HG03439 (cell line): Measurements from ENCODE around the gene ABCA6.

Experiments
- ATAC-seq: cut with Tn5 transposase; IDR thresholded peaks from one replicate; pipeline ENCODE4 v1.9.1; 2021; ENCODE audit warnings: mild to moderate bottlenecking, moderate library complexity; ENCODE audit not compliant: unreplicated experiment

Gene ABCA6

GRCh38 chr17:69050999-69051775 is 90.5 kb downstream of the ABCA6 start:
- ATAC-seq, result no peak

- ATAC-seq, result no peak
Observed at GRCh38 chr17:69048634-69049033, 93.1 kb downstream of the ABCA6 start.

DNA sequence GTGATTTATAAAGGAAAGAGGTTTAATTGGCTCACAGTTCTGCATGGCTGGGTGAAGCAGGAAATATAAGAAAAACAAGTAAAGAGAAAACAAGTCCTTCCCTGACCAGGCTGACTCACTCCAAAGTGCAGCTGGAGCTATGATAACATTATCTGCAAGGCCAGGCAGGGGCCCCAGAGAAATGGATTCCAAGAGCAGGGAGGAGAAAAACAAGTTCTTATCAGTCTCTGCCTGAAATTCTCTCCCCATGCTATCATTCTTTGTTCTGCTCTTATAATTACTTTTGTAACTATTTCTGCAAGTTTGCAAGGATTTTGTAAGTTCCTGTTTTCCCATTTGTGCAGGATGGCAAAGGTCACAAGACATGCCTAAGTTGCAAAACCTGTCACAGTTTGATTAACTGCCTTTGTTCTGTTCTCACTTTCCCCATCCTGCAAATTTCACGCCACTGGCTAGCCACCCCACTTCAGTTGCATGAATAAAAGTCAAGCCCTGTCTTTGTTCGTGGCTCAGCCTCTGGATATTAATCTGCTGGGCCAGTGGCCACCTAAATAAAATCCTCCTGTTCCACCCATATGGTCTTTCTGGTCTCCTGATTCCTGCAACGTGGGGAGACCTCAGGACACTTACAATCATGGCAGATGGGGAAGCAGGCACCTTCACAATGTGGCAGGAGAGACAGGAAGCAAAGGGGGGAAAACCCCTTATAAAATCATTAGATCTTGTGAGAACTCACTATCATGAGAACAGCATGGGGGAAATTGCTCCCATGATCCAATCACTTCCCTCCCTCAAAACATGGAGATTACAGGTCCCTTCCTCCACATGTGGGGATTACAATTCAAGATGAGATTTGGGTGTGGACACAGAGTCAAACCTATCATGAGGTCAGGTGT is 94.1 kb downstream of the ABCA6 start:
- no peak for ATAC-seq

GRCh38 chr17:69046121-69046807 is 95.4 kb downstream of the ABCA6 start:
- ATAC-seq, result no peak

DNA sequence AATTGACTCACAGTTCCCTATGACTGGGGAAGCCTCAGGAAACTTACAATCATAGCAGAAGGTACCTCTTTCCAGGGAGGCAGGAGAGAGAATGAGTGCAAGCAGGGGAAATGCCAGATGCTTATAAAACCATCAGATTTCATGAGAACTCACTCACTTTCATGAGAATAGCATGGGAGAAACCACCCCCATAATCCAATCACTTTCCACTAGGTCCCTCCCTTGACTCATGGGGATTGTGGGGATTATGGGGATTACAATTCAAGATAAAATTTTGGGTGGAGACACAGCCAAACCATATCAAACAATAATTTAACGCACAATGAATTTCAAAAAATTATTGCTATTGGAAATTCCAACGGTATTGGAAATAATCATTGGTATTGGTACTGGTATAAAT is 96.0 kb downstream of the ABCA6 start:
- ATAC-seq, result no peak

DNA sequence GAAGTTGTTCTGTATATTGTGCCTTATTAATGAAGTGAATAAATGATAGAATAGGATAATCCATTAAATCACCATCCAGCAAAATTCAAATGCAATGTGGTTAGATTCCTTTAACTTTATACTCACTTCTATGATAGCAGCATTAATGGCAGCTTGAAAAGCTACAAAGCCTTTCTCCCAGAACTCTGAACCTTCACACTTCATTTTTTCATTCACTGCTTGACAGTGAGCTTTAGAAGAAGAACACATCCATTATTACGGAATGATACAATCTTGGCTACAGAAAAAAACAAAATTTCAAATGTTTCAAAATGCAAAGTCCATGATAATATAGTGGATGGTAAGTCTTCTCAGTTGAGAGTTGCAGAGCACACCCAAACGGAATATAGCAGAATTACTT is 97.3 kb downstream of the ABCA6 start:
- ATAC-seq, result no peak

- ATAC-seq, result no peak
Observed at GRCh38 chr17:69043098-69043734, 98.5 kb downstream of the ABCA6 start.

- ATAC-seq, result no peak
Observed at GRCh38 chr17:69042308-69042707, 99.4 kb downstream of the ABCA6 start.

DNA sequence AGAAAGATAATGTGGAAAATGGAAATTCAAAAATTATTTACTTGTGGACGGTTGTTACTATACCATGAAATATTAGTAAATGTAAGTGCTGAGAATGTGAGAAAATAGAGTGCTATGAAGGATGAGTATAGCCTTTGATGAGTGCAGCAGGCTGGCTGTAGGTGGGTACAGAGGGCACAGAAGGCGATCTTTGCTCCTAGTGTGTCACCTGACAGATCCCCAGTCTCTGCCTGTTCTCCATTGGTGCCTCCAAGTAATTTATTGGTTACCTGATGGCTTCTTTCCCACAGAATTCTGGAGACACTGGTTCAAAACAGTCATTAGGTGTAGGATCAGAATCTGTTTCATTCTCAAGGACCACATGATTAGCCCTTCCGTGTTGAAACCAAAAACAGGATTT is 109.9 kb downstream of the ABCA6 start:
- no peak for ATAC-seq

DNA sequence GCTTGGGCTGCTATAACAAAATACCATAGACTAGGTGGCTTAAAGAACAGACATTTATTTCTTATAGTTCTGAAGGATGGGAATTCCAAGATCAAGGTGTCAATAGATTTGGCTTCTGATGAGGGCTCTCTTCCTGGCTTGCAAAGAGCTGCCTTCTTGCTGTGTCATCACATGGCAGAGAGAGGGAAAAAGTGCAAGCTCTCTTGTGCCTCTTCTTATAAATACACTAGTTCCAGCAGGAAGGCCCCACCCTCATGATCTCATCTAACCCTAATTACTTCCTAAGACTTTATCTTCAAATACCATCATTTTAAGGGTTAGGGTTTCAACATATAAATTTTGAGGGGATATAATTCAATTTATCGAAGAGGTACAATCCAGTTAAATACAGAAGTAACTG is 111.5 kb downstream of the ABCA6 start:
- ATAC-seq, result no peak
